Uterus (tissue), 2 donors: ENCODE measurements around the gene DMRTC2.

Experiments used
- CTCF ChIP-seq, 4 experiments: fragments of 200-600 bp in 2 of 4; fragments of 450-650 bp in 2 of 4; sonication (generic) in 2 of 4; IDR thresholded peaks; one replicate each; pipeline ENCODE4 v1.5.1; 2016 to 2019; ENCODE audit warnings: antibody characterized with exemption in 4 of 4, mild to moderate bottlenecking in 2 of 4, moderate library complexity in 1 of 4
- POLR2A ChIP-seq, 2 donors: fragments of 450-650 bp; IDR thresholded peaks; one replicate each; pipeline ENCODE4 v1.6.1; 2016; ENCODE audit warnings: antibody characterized with exemption in 2 of 2, mild to moderate bottlenecking in 1 of 2, moderate library complexity in 1 of 2

- no peak for TF ChIP-seq CTCF (IDR thresholded peaks at IDR 0.05)
- TF ChIP-seq POLR2A (IDR thresholded peaks at IDR 0.05) = no peak
Observed at GRCh38 chr19:41845051-41845590, 279 bp downstream of the DMRTC2 start.
